GM12878 (cell line): Measurements from ENCODE around the gene FEN1. TPM values are rescaled to one million over a fixed set of nuclear protein-coding genes. Genes with fewer than 3 reads are reported as not detected.

Source experiments
- ATAC-seq: fragments of 200-7000 bp; cut with Tn5 transposase; 3 replicates; pipeline ENCODE4 v1.9.1; 2020; ENCODE audit warnings: mild to moderate bottlenecking, moderate library complexity
- BruUV-seq: library from RNA; stranded (reverse); fragments of 400-500 nt; replicated peaks from 2 replicates; lab custom pipeline; 2021; lab: Mats Ljungman, UMichigan
- CTCF ChIA-PET: fragments of 300-600 bp; sonication (Branson Sonifier 250); formaldehyde crosslinking; extraction: SDS; loops from one replicate; lab custom pipeline; 2021; ENCODE audit warnings: inconsistent platforms; lab: Yijun Ruan, JAX
- POLR2A ChIA-PET: fragments of 350-600 bp; formaldehyde crosslinking; extraction: SDS; loops from one replicate; lab custom pipeline; 2021; ENCODE audit warnings: inconsistent platforms; lab: Charles Lee
- RAD21 ChIA-PET: fragments of 300-600 bp; sonication (Branson Sonifier 250); formaldehyde crosslinking; loops from one replicate; lab custom pipeline; 2023; ENCODE audit warnings: antibody characterized with exemption; ENCODE audit not compliant: unreplicated experiment; lab: Charles Lee
- SMC1A ChIA-PET: fragments of 300-600 bp; sonication (Branson Sonifier 250); formaldehyde crosslinking; loops from one replicate; lab custom pipeline; 2023; ENCODE audit not compliant: unreplicated experiment, uncharacterized antibody; lab: Charles Lee
- DNase-seq: peaks from one replicate; pipeline ENCODE4 v3.0.0-alpha.2; 2011; ENCODE audit warnings: low read depth, low spot score
- FAIRE-seq: peaks from 3 replicates; lab custom pipeline; 2011; peaks lifted over from hg19 to GRCh38; lab: Jason Lieb, UNC
- H2AFZ ChIP-seq: 2 replicates; pipeline ENCODE4 v1.6.0; 2011; ENCODE audit warnings: low read depth, low read length, control low read depth; ENCODE audit not compliant: control insufficient read depth
- H3K27ac ChIP-seq: 2 replicates; pipeline ENCODE4 v1.5.1; 2011; ENCODE audit warnings: control low read depth; ENCODE audit not compliant: control insufficient read depth, insufficient read depth
- H3K27me3 ChIP-seq, 2 experiments: replicated peaks in 1 of 2; 2 replicates each; pipeline versions ENCODE4 v1.6.0 to v1.6.1; 2011; ENCODE audit warnings: low read length in 1 of 2; ENCODE audit not compliant: control insufficient read depth in 2 of 2, insufficient read depth in 2 of 2
- H3K36me3 ChIP-seq, 2 experiments: 2 replicates each; pipeline ENCODE4 v1.5.1; 2011; ENCODE audit warnings: low read length in 1 of 2; ENCODE audit not compliant: control insufficient read depth in 2 of 2, insufficient read depth in 2 of 2
- H3K4me1 ChIP-seq: 2 replicates; pipeline ENCODE4 v1.6.1; 2011; ENCODE audit warnings: mild to moderate bottlenecking, low read length, moderate library complexity, mixed read lengths; ENCODE audit not compliant: control insufficient read depth, insufficient read depth
- H3K4me2 ChIP-seq: 2 replicates; pipeline ENCODE4 v1.6.0; 2011; ENCODE audit warnings: control low read depth; ENCODE audit not compliant: control insufficient read depth, insufficient read depth
- H3K4me3 ChIP-seq: fragments of 200-600 bp; sonication (generic); 2 replicates; pipeline ENCODE4 v1.5.1; 2016
- H3K79me2 ChIP-seq: 2 replicates; pipeline ENCODE4 v1.6.0; 2011; ENCODE audit warnings: low read length; ENCODE audit not compliant: control insufficient read depth, insufficient read depth
- H3K9ac ChIP-seq: 2 replicates; pipeline ENCODE4 v1.8.0; 2011; ENCODE audit warnings: low read length, control low read depth, mixed read lengths; ENCODE audit not compliant: control insufficient read depth, insufficient read depth
- H3K9me3 ChIP-seq: replicated peaks from 3 replicates; pipeline ENCODE4 v1.5.1; 2011; ENCODE audit warnings: mild to moderate bottlenecking, low read length; ENCODE audit not compliant: control insufficient read depth, insufficient read depth
- H4K20me1 ChIP-seq: 2 replicates; pipeline ENCODE4 v1.6.0; 2011; ENCODE audit not compliant: control insufficient read depth, insufficient read depth
- BHLHE40 ChIP-seq, 2 experiments: fragments of 450-650 bp in 1 of 2; IDR thresholded peaks; 2 replicates each; pipeline ENCODE4 v1.6.1; 2011 to 2017; ENCODE audit warnings: low read depth in 2 of 2, borderline replicate concordance in 1 of 2, improper control_type of control experiment in 1 of 2, low read length in 1 of 2, mild to moderate bottlenecking in 1 of 2
- CTCF ChIP-seq, 3 experiments: IDR thresholded peaks in 2 of 3; conservative IDR thresholded peaks in 1 of 3; 2 replicates each; pipeline ENCODE4 v1.5.1; 2011; ENCODE audit warnings: low read depth in 3 of 3, low read length in 3 of 3, mild to moderate bottlenecking in 3 of 3, control low read depth in 2 of 3, moderate library complexity in 2 of 3, inconsistent platforms in 1 of 3, mixed read lengths in 1 of 3; ENCODE audit not compliant: control insufficient read depth in 2 of 3, insufficient read depth in 1 of 3; ENCODE audit errors: extremely low read depth in 1 of 3
- DPF2 ChIP-seq: fragments of 450-650 bp; IDR thresholded peaks from 2 replicates; pipeline ENCODE4 v1.6.1; 2017; ENCODE audit warnings: mild to moderate bottlenecking
- GATAD2B ChIP-seq: fragments of 450-650 bp; conservative IDR thresholded peaks from 2 replicates; pipeline ENCODE4 v1.6.1; 2017; ENCODE audit warnings: low read depth, mild to moderate bottlenecking, moderate library complexity
- HDGF ChIP-seq: fragments of 450-650 bp; IDR thresholded peaks from 2 replicates; pipeline ENCODE4 v1.6.1; 2016; ENCODE audit warnings: antibody characterized with exemption
- IKZF1 ChIP-seq: fragments of 450-650 bp; conservative IDR thresholded peaks from 2 replicates; pipeline ENCODE4 v1.6.1; 2017; ENCODE audit warnings: antibody characterized with exemption, mild to moderate bottlenecking
- IRF4 ChIP-seq: IDR thresholded peaks from 2 replicates; pipeline ENCODE4 v1.6.1; 2011; ENCODE audit warnings: low read depth, low read length
- LARP7 ChIP-seq: fragments of 450-650 bp; IDR thresholded peaks from 2 replicates; pipeline ENCODE4 v1.6.1; 2017; ENCODE audit warnings: mild to moderate bottlenecking
- RBBP5 ChIP-seq: fragments of 200-600 bp; sonication (generic); conservative IDR thresholded peaks from 2 replicates; pipeline ENCODE4 v1.6.1; 2016
- RCOR1 ChIP-seq: conservative IDR thresholded peaks from 2 replicates; pipeline ENCODE4 v1.6.1; 2012; ENCODE audit warnings: low read depth, low read length, improper control_type of control experiment
- RELA ChIP-seq: fragments of 450-650 bp; IDR thresholded peaks from 2 replicates; pipeline ENCODE4 v1.8.0; 2014; ENCODE audit warnings: borderline replicate concordance; ENCODE audit not compliant: partially characterized antibody
- RELB ChIP-seq: fragments of 450-650 bp; IDR thresholded peaks from 2 replicates; pipeline ENCODE4 v1.6.1; 2017; ENCODE audit warnings: low read depth, mild to moderate bottlenecking, moderate library complexity
- SMARCA5 ChIP-seq: fragments of 450-650 bp; IDR thresholded peaks from 2 replicates; pipeline ENCODE4 v1.6.1; 2017; ENCODE audit warnings: mild to moderate bottlenecking
- TCF12 ChIP-seq: IDR thresholded peaks from 2 replicates; pipeline ENCODE4 v1.6.1; 2011; ENCODE audit warnings: low read depth, mild to moderate bottlenecking, low read length
- WRNIP1 ChIP-seq: IDR thresholded peaks from 2 replicates; pipeline ENCODE4 v1.6.1; 2011; ENCODE audit warnings: low read depth, low read length, improper control_type of control experiment, borderline replicate concordance
- WGBS: methylation state at CpG from one replicate; pipeline ENCODE4 v1.1.6; 2016; ENCODE audit warnings: low lambda C conversion rate; ENCODE audit not compliant: insufficient replicate concordance, insufficient coverage; ENCODE audit errors: missing lambda C conversion rate; 5-methylcytosine and 5-hydroxymethylcytosine counted together
- in situ Hi-C: fragments of 300-500 bp; cut with MboI; formaldehyde crosslinking; loops from 9 replicates; pipeline ENCODE4 v1.14.3; 2018; ENCODE audit warnings: mixed read lengths
- intact Hi-C: fragments of 100-400 bp; cut with micrococcal nuclease; formaldehyde crosslinking; loops from one replicate; pipeline ENCODE4 v1.14.2; 2022; ENCODE audit not compliant: unreplicated experiment
- polyA plus RNA-seq, 11 experiments: library from polyadenylated mRNA; depleted of rRNA in 4 of 11; unstranded in 6 of 11; stranded (reverse) in 5 of 11; fragments of >200 nt; fragmentation: Nextera tagmentation in 4 of 11; fragmentation: Illumina TruSeq in 1 of 11; extraction: Ambion mirVana in 4 of 11; extraction: Trizol in 1 of 11; gene quantifications; 1 replicate in 1 of 11; 2 replicates in 10 of 11; pipeline versions ENCODE4 v1.2.1 to v1.2.3, GENCODE V29; 2011 to 2016; ENCODE audit warnings: inconsistent platforms in 2 of 11, missing spikeins in 2 of 11, low read depth in 1 of 11
- total RNA-seq, 4 experiments: library from RNA; depleted of rRNA in 3 of 4; stranded (reverse); fragments of >200 nt in 3 of 4; fragmentation: Illumina TruSeq in 1 of 4; extraction: Trizol in 1 of 4; gene quantifications; 2 replicates each; pipeline versions ENCODE4 v1.2.1 to v1.2.3, GENCODE V29; 2013 to 2021
- TF ChIP-seq, protein P1 (sequence below): fragments of 450-650 bp; conservative IDR thresholded peaks from 2 replicates; pipeline ENCODE4 v1.6.1; 2017; ENCODE audit warnings: mild to moderate bottlenecking, moderate library complexity
- TF ChIP-seq, protein P2 (sequence below): IDR thresholded peaks from 2 replicates; pipeline ENCODE4 v1.6.1; 2011; ENCODE audit warnings: low read depth, mild to moderate bottlenecking, low read length, moderate library complexity, borderline replicate concordance; ENCODE audit errors: extremely low read depth

The FEN1 gene
- total and polyA plus RNA-seq, 10 of the 15 experiments (the other 5 are each of a cell fraction or from before 2014, with no cell fraction given), result 54.8 to 282 (median 125) TPM

DNA sequence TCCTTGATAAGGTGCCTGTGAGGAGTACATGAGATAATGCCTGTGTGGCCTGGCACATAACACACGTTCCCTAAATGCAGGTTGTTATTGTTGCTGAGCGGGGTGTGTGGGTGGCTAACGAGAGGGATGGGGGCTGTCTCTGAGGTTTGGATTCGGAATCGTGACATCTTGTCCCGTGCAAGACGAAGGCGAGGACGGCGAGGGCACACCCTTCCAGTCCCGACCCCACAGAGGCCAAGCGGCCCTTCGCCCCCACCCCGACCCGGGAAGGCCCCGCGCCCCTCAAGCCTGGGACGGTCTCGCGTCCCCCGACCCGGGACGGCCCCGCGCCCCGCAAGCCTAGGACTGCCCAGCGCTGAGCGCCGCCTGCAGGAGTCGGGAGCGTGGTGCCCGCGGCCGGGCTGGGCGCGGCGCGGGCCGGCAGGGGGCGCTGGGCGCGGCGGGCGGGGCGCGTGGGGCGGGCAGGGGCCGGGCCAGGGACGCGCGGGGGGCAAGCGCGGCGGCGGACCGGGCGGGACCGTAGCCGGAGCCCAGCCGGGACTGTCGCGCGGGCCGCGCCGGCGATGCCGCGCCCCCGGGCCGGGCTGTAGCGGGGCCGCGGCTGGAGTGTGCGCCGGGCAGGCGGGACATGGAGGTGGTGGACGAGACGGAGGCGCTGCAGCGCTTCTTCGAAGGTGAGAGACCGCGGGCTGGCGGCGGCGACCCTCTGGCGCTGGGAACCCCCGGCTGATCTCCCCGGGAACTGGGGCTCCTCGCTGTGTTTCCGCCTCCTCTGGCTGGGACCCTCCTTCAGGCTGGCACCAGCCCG is 40.4 kb upstream of the FEN1 start, which contains the start of gene MYRF:
Gene MYRF (plus strand): TSS at position 520 of the 808 bp plus-strand sequence. CDS start 109 bp downstream, at position 629.
- no peak within 1 kb of the TSS for H3K27ac ChIP-seq
- ChIA-PET CTCF (interaction anchor here (0.7 to 7.0 kb wide), 11 partner anchors 13 to 357 kb away, joined by 3 to 200 read pairs (median 4); partner anchors contain the start of genes FEN1 and TMEM258), SMC1A (interaction anchor here (1.4 to 6.5 kb wide), 3 partner anchors 24 to 37 kb away, joined by 8 to 91 read pairs (median 15); partner anchors contain the start of genes FEN1 and TMEM258), POLR2A (interaction anchor here (1.2 to 8.0 kb wide), 3 partner anchors 14 to 63 kb away, joined by 3 to 60 read pairs (median 6); partner anchors contain the start of genes FEN1 and TMEM258), RAD21 (interaction anchor here (1.0 to 1.5 kb wide), 4 partner anchors 23 to 36 kb away, joined by 4 to 7 read pairs (median 4); no protein-coding TSS in a partner anchor)
- FAIRE-seq (no peak), ATAC-seq (peak; percentile 23), DNase-seq (no peak)
- intact Hi-C loops (no loop called here), in situ Hi-C loops (no loop called here)
- no peaks in the 10 kb centered on the region for H4K20me1 ChIP-seq
- 0% methylated on average over 7 of the region's 93 CpGs for WGBS
- H3K27me3 ChIP-seq, result peaks cover 0 to 4% of the 10 kb centered on the region in 2 experiments; a peak in 1 of 4 replicates
- BruUV-seq, result no TSS peak
- H3K4me2 ChIP-seq, result peak within 1 kb of the TSS; percentile 22; the same call in 1 of the 2 replicates
- H3K4me1 ChIP-seq, result peaks cover 8% of the 10 kb centered on the region
- no peaks in the 10 kb centered on the region for H3K79me2 ChIP-seq
- no peak within 1 kb of the TSS for H3K9ac ChIP-seq
- H3K4me3 ChIP-seq, result no peak within 1 kb of the TSS
- peak within 1 kb of the TSS; percentile 33 for H2AFZ ChIP-seq
- no peaks in the 10 kb centered on the region for H3K9me3 ChIP-seq
- no peaks in the 10 kb centered on the region for H3K36me3 ChIP-seq
- TF ChIP-seq WRNIP1, result no peak
- peak; percentile 21 for TF ChIP-seq RELA
- TF ChIP-seq IKZF1, result peak; percentile 55; the same call in 1 of the 2 replicates
- TF ChIP-seq GATAD2B, result peak; percentile 73
- TF ChIP-seq, protein P1, sequence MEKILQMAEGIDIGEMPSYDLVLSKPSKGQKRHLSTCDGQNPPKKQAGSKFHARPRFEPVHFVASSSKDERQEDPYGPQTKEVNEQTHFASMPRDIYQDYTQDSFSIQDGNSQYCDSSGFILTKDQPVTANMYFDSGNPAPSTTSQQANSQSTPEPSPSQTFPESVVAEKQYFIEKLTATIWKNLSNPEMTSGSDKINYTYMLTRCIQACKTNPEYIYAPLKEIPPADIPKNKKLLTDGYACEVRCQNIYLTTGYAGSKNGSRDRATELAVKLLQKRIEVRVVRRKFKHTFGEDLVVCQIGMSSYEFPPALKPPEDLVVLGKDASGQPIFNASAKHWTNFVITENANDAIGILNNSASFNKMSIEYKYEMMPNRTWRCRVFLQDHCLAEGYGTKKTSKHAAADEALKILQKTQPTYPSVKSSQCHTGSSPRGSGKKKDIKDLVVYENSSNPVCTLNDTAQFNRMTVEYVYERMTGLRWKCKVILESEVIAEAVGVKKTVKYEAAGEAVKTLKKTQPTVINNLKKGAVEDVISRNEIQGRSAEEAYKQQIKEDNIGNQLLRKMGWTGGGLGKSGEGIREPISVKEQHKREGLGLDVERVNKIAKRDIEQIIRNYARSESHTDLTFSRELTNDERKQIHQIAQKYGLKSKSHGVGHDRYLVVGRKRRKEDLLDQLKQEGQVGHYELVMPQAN, result peak; percentile 50; the same call in 1 of the 2 replicates
- TF ChIP-seq RBBP5, result no peak
- TF ChIP-seq IRF4, result no peak
- TF ChIP-seq, protein P2, sequence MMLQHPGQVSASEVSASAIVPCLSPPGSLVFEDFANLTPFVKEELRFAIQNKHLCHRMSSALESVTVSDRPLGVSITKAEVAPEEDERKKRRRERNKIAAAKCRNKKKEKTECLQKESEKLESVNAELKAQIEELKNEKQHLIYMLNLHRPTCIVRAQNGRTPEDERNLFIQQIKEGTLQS, result no peak
- peak; percentile 59; the same call in 1 of the 2 replicates for TF ChIP-seq LARP7
- peak; percentile 91 for TF ChIP-seq SMARCA5
- peak; percentile 61; the same call in 1 of the 2 replicates for TF ChIP-seq DPF2
- TF ChIP-seq CTCF (IDR thresholded peaks at IDR 0.05 in 2 of 3, conservative IDR thresholded peaks at IDR 0.05 in 1 of 3; ENCODE audit: control insufficient read depth in 2 of 3, extremely low read depth in 1 of 3, insufficient read depth in 1 of 3, low read depth in 3 of 3, low read length in 3 of 3), result peak; percentile 28 to 72 (median 59); a peak in 4 of 6 replicates
- no peak for TF ChIP-seq RCOR1
- no peak for TF ChIP-seq TCF12
- peak; percentile 27; the same call in 1 of the 2 replicates for TF ChIP-seq HDGF
- TF ChIP-seq BHLHE40 (IDR thresholded peaks at IDR 0.05; ENCODE audit: borderline replicate concordance in 1 of 2, low read depth in 2 of 2, low read length in 1 of 2), result peak; percentile 10 to 21; a peak in 1 of 4 replicates
- no peak for TF ChIP-seq RELB
